NCI-H446 (cell line): ENCODE data around the gene CASK.

ENCODE experiments used
- DNase-seq, 2 experiments: peaks; one replicate each; lab custom pipeline; 2025; lab: John Stamatoyannopoulos, UW

Gene CASK

GRCh38 chrX:41471786-41472185 lies 451.6 kb downstream of the CASK start:
- DNase-seq: no peak

GRCh38 chrX:41470706-41471105 lies 452.6 kb downstream of the CASK start:
- no peak for DNase-seq

GRCh38 chrX:41468647-41469323 lies 454.6 kb downstream of the CASK start:
- no peak for DNase-seq
